ENCODE data around the gene TMED6. TPM values are rescaled to one million over a fixed set of nuclear protein-coding genes. Genes with fewer than 3 reads are reported as not detected.
"Not testable (repeated sequence)": the region's sequence is repeated elsewhere in the genome, so short reads cannot be mapped to it uniquely, and the experiment has no call there.

TMED6 gene
- total RNA-seq, 1 donor, result 1.0 TPM

GRCh38 chr16:69309316-69309715 lies 42.3 kb downstream of the TMED6 start:
- Histone ChIP-seq H3K9me3 (ENCODE audit: low read depth, low read length) (no peaks in the 10 kb centered on the region), H3K27me3 (ENCODE audit: insufficient read depth, low read length) (no peaks in the 10 kb centered on the region), H3K4me3 (ENCODE audit: low read length) (no peak overlapping the region), H3K4me1 (ENCODE audit: insufficient read depth, low read length) (peaks cover 22% of the 10 kb centered on the region)

GRCh38 chr16:69307856-69308255 lies 43.7 kb downstream of the TMED6 start:
- Histone ChIP-seq H3K4me1 (ENCODE audit: insufficient read depth, low read length) (peaks cover 17% of the 10 kb centered on the region), H3K27me3 (ENCODE audit: insufficient read depth, low read length) (no peaks in the 10 kb centered on the region), H3K4me3 (ENCODE audit: low read length) (no peak overlapping the region), H3K9me3 (ENCODE audit: low read depth, low read length) (no peaks in the 10 kb centered on the region)

GRCh38 chr16:69307091-69307490 lies 44.5 kb downstream of the TMED6 start:
- H3K27me3 ChIP-seq (ENCODE audit: insufficient read depth, low read length), result no peaks in the 10 kb centered on the region
- no peaks in the 10 kb centered on the region for H3K9me3 ChIP-seq (ENCODE audit: low read depth, low read length)
- peaks cover 9% of the 10 kb centered on the region for H3K4me1 ChIP-seq (ENCODE audit: insufficient read depth, low read length)
- no peak overlapping the region for H3K4me3 ChIP-seq (ENCODE audit: low read length)

DNA sequence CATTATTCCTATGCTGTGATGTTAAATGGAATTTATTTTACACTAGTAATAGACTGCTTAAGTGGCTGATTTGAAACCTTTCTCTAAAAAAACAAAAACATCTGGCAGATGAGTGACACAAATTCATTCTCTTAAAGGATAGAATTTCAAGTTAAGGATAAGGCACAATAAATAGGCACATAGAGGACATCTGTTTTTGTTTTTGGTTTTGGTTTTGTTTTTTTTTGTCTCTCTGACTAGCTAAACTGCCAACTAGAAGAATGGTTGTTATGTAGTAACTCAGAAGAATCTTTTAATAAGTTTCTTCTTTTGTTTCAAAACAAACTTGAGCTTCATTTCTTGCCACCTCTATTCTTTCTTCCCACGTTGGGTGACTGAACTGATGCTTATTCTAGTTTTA lies 45.6 kb downstream of the TMED6 start:
- no peak overlapping the region for H3K4me3 ChIP-seq (ENCODE audit: low read length)
- peaks cover 5% of the 10 kb centered on the region for H3K4me1 ChIP-seq (ENCODE audit: insufficient read depth, low read length)
- H3K27me3 ChIP-seq (ENCODE audit: insufficient read depth, low read length), result no peaks in the 10 kb centered on the region
- no peaks in the 10 kb centered on the region for H3K9me3 ChIP-seq (ENCODE audit: low read depth, low read length)

DNA sequence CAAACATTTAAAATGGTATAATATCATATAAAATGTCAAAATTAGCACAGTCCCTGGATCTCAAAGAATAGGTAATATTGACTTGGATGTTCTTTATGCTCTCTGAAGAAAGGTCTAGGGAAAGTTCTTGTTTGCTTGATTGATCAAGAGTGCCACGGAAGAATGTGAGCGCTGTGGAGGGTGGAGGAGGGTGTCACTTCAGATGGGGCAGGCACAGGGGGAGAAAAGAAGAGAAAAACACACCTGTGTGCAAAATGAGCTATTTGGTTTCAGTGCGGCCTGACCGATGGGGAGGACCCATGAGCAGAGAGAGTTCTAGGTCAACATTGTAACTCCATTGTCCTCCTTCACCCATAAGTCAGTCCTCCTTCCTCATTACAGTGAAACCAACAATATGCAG lies 49.3 kb downstream of the TMED6 start:
- Histone ChIP-seq H3K27me3 (ENCODE audit: insufficient read depth, low read length) (no peaks in the 10 kb centered on the region), H3K9me3 (ENCODE audit: low read depth, low read length) (no peaks in the 10 kb centered on the region), H3K4me3 (ENCODE audit: low read length) (no peak overlapping the region), H3K4me1 (ENCODE audit: insufficient read depth, low read length) (peaks cover 11% of the 10 kb centered on the region)

- Histone ChIP-seq H3K4me1 (ENCODE audit: insufficient read depth, low read length) (peaks cover 11% of the 10 kb centered on the region), H3K4me3 (ENCODE audit: low read length) (no peak overlapping the region), H3K27me3 (ENCODE audit: insufficient read depth, low read length) (no peaks in the 10 kb centered on the region), H3K9me3 (ENCODE audit: low read depth, low read length) (no peaks in the 10 kb centered on the region)
Measured at GRCh38 chr16:69301861-69302260, 49.7 kb downstream of the TMED6 start.

- no peaks in the 10 kb centered on the region for H3K9me3 ChIP-seq (ENCODE audit: low read depth, low read length)
- H3K27me3 ChIP-seq (ENCODE audit: insufficient read depth, low read length), result no peaks in the 10 kb centered on the region
- H3K4me1 ChIP-seq (ENCODE audit: insufficient read depth, low read length), result peaks cover 11% of the 10 kb centered on the region
- no peak overlapping the region for H3K4me3 ChIP-seq (ENCODE audit: low read length)
Measured at GRCh38 chr16:69301187-69301586, 50.4 kb downstream of the TMED6 start.

DNA sequence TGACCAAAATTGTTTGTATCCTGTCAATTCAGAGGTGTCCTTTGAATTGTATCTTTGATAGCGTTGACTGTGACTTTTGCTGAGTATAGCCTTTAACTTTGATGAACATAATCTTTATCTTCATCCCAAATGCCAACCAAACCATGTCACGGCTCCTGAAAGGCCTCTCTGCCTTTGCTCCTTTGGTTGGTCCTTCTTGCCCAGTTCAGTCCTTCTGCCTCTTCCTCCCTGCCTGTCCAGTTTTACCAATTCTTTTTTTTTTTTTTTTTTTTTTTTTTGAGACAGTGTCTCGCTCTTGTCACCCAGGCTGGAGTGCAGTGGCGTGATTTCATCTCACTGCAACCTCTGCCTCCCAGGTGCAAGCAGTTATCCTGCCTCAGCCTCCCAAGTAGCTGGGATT lies 53.3 kb downstream of the TMED6 start:
- Histone ChIP-seq H3K9me3 (ENCODE audit: low read depth, low read length) (no peaks in the 10 kb centered on the region), H3K27me3 (ENCODE audit: insufficient read depth, low read length) (no peaks in the 10 kb centered on the region), H3K4me3 (ENCODE audit: low read length) (no peak overlapping the region), H3K4me1 (ENCODE audit: insufficient read depth, low read length) (peaks cover 11% of the 10 kb centered on the region)

DNA sequence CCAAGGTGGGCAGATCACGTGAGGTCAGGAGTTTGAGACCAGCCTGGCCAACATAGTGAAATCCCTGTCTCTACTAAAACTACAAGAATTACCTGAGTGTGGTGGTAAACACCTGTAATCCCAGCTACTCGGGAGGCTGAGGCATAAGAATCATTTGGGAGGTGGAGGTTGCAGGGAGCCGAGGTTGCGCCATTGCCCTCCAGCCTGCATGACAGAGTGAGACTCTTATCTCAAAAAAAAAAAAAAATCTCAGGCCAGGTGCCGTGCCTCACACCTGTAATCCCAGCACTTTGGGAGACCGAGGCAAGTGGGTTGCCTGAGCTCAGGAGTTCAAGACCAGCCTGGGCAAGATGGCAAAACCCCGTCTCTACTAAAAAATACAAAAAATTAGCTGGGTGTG lies 54.8 kb downstream of the TMED6 start:
- peaks cover 11% of the 10 kb centered on the region for H3K4me1 ChIP-seq (ENCODE audit: insufficient read depth, low read length)
- not testable (repeated sequence) for H3K27me3 ChIP-seq (ENCODE audit: insufficient read depth, low read length); H3K9me3 ChIP-seq (ENCODE audit: low read depth, low read length); H3K4me3 ChIP-seq (ENCODE audit: low read length)

- no peak overlapping the region for H3K4me3 ChIP-seq (ENCODE audit: low read length)
- no peaks in the 10 kb centered on the region for H3K9me3 ChIP-seq (ENCODE audit: low read depth, low read length)
- H3K4me1 ChIP-seq (ENCODE audit: insufficient read depth, low read length), result peaks cover 11% of the 10 kb centered on the region
- H3K27me3 ChIP-seq (ENCODE audit: insufficient read depth, low read length), result no peaks in the 10 kb centered on the region
Measured at GRCh38 chr16:69294051-69294450, 57.5 kb downstream of the TMED6 start.

GRCh38 chr16:69293401-69293800 lies 58.2 kb downstream of the TMED6 start:
- no peaks in the 10 kb centered on the region for H3K27me3 ChIP-seq (ENCODE audit: insufficient read depth, low read length)
- H3K9me3 ChIP-seq (ENCODE audit: low read depth, low read length), result no peaks in the 10 kb centered on the region
- no peak overlapping the region for H3K4me3 ChIP-seq (ENCODE audit: low read length)
- H3K4me1 ChIP-seq (ENCODE audit: insufficient read depth, low read length), result peaks cover 5% of the 10 kb centered on the region

Other genes starting within 250 kb of the TMED6 start
- gene HAS3, start 246.1 kb downstream of the TMED6 start, total RNA-seq, result 0.84 TPM
- 34.8 TPM for gene CHTF8, start 219.2 kb downstream of the TMED6 start, total RNA-seq
- gene UTP4, start 219.1 kb downstream of the TMED6 start, total RNA-seq, result 19.7 TPM
- gene SNTB2, start 164.6 kb downstream of the TMED6 start, total RNA-seq, result 4.4 TPM
- 35.5 TPM for gene VPS4A, start 40.4 kb downstream of the TMED6 start, total RNA-seq
- gene PDF, start 21.2 kb downstream of the TMED6 start, total RNA-seq, result 2.9 TPM
- 15.3 TPM for gene COG8, start 12.2 kb downstream of the TMED6 start, total RNA-seq
- gene NIP7, start 12.0 kb downstream of the TMED6 start, total RNA-seq, result 22.5 TPM
- gene TERF2, start 34.2 kb upstream of the TMED6 start, total RNA-seq, result 24.6 TPM
- gene CYB5B, start 72.8 kb upstream of the TMED6 start, total RNA-seq, result 23.4 TPM
- 43.0 TPM for gene NFAT5, start 214.2 kb upstream of the TMED6 start, total RNA-seq

Measured in mononuclear cell (primary cell).